Stimulated activated CD8-positive, alpha-beta memory T cell treated with anti-CD3 and anti-CD28 coated beads, Interleukin-15, amount 100 ng/mL, for 1 hour (primary cell): ENCODE data around the gene PAIP1.
"Not testable (repeated sequence)": the region's sequence is repeated elsewhere in the genome, so short reads cannot be mapped to it uniquely, and the experiment has no call there.

Experiments
- DNase-seq: peaks from one replicate; pipeline ENCODE4 v3.0.0-alpha.2; 2020; ENCODE audit warnings: low read depth

Gene PAIP1

DNA sequence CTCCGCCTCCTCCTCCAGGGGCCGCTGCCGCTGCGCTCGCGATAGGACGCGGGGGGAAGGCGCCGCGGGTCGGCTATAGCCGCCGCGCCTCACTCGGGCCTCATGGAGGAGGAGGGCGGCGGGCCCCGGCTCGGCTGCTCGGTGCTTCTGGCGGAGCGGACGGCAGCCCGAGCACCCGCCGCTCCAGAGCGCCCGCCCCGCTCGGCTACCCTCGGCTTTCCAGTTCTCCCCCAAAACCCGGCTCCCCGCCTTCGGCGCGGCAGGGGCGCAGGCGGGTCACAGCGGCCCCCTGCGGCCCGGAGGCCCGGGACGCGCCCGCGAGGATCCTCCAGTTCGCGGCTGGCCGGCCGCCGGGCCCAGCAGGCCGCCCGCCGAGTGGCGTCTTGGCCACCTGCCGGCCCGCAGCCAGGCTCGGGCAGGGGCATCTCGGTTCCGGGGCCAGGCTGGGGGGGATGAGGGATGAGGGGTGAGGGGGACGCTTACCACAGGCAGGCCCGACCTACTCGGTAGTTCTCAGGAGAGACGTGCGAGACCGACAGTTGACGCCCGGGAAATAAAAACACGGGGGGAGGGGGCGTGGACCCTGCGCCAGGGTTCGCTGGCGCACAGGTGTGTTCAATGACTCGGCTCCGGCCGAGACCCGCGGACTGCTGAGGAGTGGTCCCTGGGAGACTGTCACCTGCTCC is at the start of gene PAIP1:
TSS of gene PAIP1 (minus strand) at position 221 of the 686 bp plus-strand sequence. CDS start 231 bp downstream, outside the sequence.
- peak; percentile 60 for DNase-seq

DNA sequence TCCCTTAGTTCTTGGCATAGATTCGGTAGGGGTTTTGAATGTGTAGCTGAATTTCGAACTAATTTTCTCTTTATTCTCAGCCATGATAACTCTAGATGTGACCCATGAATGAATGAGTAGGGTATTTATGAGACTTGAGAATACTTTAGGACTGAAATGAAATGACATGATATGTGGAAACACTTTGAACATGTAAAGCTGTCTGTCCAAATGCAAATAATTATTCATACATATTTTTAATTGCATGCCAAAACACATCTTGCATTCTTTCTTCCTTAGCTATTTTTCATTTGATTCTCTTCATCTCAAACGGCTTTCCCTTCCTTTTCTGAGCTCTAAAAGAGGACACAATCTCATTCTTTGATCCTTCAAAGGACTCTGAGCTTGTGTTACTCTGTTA is 49.5 kb upstream of the PAIP1 start:
- DNase-seq: no peak

DNA sequence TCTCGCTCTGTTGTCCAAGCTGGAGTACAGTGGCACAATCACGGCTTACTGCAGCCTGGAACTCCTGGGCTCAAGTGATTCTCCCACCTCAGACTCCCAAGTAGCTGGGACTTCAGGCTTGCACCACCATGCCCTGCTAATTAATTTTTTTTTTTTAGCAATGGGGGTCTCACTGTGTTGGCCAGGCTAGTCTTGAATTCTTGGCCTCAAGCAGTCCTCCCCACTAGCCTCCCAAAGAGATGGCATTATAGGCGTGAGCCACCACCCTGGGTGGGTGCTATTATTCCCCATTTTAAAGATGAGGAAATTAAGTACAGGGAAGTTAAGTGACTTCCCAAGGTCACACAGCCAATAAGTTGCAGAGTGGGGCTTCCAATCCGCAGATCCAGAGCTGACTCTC is 47.8 kb upstream of the PAIP1 start:
- no peak for DNase-seq

GRCh38 chr5:43603344-43604217 is 46.7 kb upstream of the PAIP1 start:
- DNase-seq: peak; percentile 37

GRCh38 chr5:43602461-43603343 is 45.8 kb upstream of the PAIP1 start, which contains the start of gene NNT:
Gene NNT, plus strand, starts transcription at chr5:43603180. Its CDS starts 6,016 bp downstream, at chr5:43609196.
- DNase-seq: peak; percentile 43

GRCh38 chr5:43601454-43602260 is 44.8 kb upstream of the PAIP1 start:
- no peak for DNase-seq

- DNase-seq: not testable (repeated sequence)
Measured at GRCh38 chr5:43598927-43599326, 42.0 kb upstream of the PAIP1 start.

DNA sequence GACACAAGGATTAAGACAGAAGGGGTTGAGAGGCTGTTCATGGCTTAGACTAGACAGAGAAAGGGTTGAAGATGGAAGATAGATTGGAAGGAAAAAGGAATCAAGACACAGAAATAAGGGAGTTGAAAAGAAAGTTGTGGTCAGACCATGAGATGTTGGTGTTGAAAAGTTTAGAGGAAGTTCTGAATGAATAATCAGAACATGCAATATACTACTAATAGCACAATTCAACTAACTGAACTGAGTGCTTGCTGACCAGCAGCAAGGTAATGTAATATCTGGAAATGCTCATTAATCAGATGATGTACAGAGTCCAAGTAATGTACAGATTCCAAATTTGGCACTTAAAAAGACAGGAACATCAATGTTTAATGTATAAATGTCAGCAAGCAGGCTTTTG is 35.5 kb upstream of the PAIP1 start:
- no peak for DNase-seq

- DNase-seq: no peak
Measured at GRCh38 chr5:43590700-43591099, 33.8 kb upstream of the PAIP1 start.

DNA sequence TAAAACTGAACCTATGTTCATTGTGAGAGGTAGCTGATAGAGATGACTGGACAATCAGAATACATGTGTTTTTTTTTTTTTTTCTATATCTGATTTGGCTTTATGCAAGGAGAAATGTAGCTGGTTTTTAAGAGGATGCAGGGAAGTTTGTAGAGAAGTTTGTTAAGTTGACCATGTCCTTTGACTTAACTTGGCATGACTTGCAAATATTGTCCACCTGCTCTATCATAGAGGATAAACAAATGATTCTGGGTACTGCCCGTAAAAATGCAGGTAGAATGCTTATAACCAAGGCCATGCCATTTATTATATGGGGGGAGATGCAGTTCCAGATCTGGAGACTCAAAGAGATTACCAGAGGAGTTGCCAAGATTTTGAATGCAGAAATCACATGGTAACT is 32.4 kb upstream of the PAIP1 start:
- DNase-seq: no peak

DNA sequence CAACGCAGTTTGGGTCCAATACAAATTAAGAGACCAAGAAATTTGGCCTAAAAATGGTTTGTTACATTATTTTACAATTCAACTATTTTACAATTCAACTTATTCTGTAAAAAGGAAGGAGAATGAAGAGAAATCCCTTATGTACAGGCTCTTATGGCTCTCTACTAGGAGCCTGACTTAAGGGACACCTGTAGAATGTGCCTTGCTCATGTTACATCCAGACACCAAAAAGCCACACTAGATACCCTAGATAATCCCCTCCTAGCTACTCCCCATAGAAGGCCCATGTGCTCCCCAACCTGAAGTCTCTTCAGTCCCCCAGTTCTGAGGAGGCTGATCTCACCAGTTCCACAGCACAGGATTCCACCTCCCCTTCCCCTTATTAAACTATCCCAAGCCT is 32.0 kb upstream of the PAIP1 start:
- DNase-seq: no peak

GRCh38 chr5:43584166-43584699 is 27.4 kb upstream of the PAIP1 start:
- DNase-seq: no peak

DNA sequence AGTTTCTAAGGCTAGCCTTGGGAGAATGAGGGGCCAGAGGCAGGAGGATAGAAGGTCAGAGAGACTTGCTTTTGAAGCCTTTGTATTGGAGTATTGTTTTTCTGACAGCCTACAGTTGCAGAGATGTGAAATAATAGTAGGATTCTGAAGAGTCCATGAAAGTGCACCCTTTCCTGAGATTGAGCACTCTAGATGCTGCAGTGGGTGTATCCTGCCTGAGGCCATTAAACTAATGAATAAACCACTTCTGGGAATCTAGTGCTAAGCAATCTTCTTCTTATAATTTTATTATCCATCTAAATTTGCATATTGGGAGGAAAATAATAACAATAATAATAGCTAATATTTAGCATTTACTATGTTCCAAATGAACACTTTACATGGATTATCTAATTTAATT is 26.8 kb upstream of the PAIP1 start:
- no peak for DNase-seq

- DNase-seq: no peak
Measured at GRCh38 chr5:43582082-43583005, 25.5 kb upstream of the PAIP1 start.

DNA sequence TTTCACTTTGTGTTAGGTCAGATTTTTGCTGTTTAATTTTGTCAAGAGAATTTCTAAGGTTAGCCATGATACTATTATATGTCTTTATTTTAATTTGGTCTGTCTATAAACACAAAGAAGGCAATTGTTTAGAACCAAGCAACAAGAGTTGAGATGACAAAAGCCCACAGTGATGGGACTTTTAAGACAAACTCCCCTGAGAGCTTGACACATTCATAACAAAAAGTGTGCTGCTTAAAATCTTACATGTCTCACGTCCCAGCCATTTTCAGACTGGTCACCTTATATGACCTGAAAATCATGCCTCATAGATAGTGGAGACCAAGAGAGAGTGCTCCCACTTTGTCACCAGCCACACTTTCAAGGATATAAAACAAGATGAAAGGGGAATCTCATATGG is 24.5 kb upstream of the PAIP1 start:
- DNase-seq: no peak

GRCh38 chr5:43580402-43581210 is 23.7 kb upstream of the PAIP1 start:
- not testable (repeated sequence) for DNase-seq

- no peak for DNase-seq
Measured at GRCh38 chr5:43573058-43573457, 16.2 kb upstream of the PAIP1 start.

GRCh38 chr5:43572357-43572756 is 15.5 kb upstream of the PAIP1 start:
- DNase-seq: no peak

DNA sequence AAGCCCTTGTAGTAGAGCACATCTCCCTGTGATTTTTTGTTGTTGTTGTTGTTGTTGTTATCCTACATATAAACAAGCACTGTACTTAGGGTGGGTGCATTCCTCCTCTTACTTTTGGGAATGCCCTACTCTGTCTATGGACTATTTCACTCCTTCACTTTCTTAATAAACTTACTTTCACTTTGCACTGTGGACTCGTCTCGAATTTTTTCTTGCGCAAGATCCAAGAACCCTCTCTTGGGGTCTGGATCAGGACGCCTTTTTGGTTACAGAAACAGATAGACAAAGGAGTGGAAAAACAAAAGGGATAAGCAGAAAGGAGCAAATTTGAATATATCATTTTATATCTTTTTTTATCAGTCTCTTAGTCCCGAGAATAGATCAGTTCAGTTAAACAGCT is 14.4 kb upstream of the PAIP1 start:
- DNase-seq: no peak
